Measurements from ENCODE around the gene FEM1B.

The FEM1B gene

GRCh38 chr15:68286256-68286655 lies 8.7 kb downstream of the FEM1B start:
- DNase-seq: no peak

- no peak for DNase-seq
Measured at GRCh38 chr15:68289057-68289456, 11.5 kb downstream of the FEM1B start.

GRCh38 chr15:68289621-68290352 lies 12.2 kb downstream of the FEM1B start:
- no peak for DNase-seq

- DNase-seq: no peak
Measured at GRCh38 chr15:68290715-68291114, 13.2 kb downstream of the FEM1B start.

- no peak for DNase-seq
Measured at GRCh38 chr15:68292157-68292781, 14.7 kb downstream of the FEM1B start.

GRCh38 chr15:68292967-68293366 lies 15.4 kb downstream of the FEM1B start:
- DNase-seq: no peak

- no peak for DNase-seq
Measured at GRCh38 chr15:68295014-68295805, 17.7 kb downstream of the FEM1B start.

GRCh38 chr15:68298336-68298735 lies 20.8 kb downstream of the FEM1B start:
- DNase-seq: no peak

GRCh38 chr15:68298882-68299381 lies 21.4 kb downstream of the FEM1B start:
- no peak for DNase-seq

- no peak for DNase-seq
Measured at GRCh38 chr15:68299436-68299835, 21.9 kb downstream of the FEM1B start.

GRCh38 chr15:68300115-68300940 lies 22.8 kb downstream of the FEM1B start:
- no peak for DNase-seq

GRCh38 chr15:68301301-68301700 lies 23.8 kb downstream of the FEM1B start:
- DNase-seq: no peak

- DNase-seq: no peak
Measured at GRCh38 chr15:68302729-68303128, 25.2 kb downstream of the FEM1B start.

GRCh38 chr15:68303134-68303533 lies 25.6 kb downstream of the FEM1B start:
- no peak for DNase-seq

GRCh38 chr15:68303560-68304436 lies 26.3 kb downstream of the FEM1B start:
- DNase-seq: no peak

GRCh38 chr15:68304589-68305337 lies 27.2 kb downstream of the FEM1B start:
- no peak for DNase-seq

GRCh38 chr15:68305420-68305871 lies 27.9 kb downstream of the FEM1B start:
- DNase-seq: no peak

GRCh38 chr15:68307131-68307928 lies 29.8 kb downstream of the FEM1B start:
- no peak for DNase-seq

- DNase-seq: no peak
Measured at GRCh38 chr15:68309024-68309423, 31.5 kb downstream of the FEM1B start.

Data from NCI-H1048 (cell line).